Stimulated activated CD4-positive, alpha-beta T cell treated with anti-CD3 and anti-CD28 coated beads, Interleukin-2, amount 100 ng/mL, for 4 hours (primary cell): Measurements from ENCODE around the gene QSER1.
"Not testable (repeated sequence)": the region's sequence is repeated elsewhere in the genome, so short reads cannot be mapped to it uniquely, and the experiment has no call there.

ENCODE experiments used
- DNase-seq: peaks from one replicate; pipeline ENCODE4 v3.0.0-alpha.2; 2020; ENCODE audit warnings: low read depth

Gene QSER1

GRCh38 chr11:33001751-33002542, 109.3 kb downstream of the QSER1 start:
- DNase-seq, result no peak

GRCh38 chr11:33005175-33005574, 112.6 kb downstream of the QSER1 start:
- no peak for DNase-seq

GRCh38 chr11:33006010-33006409, 113.4 kb downstream of the QSER1 start:
- no peak for DNase-seq

- DNase-seq, result no peak
Observed at GRCh38 chr11:33013755-33014154, 121.1 kb downstream of the QSER1 start.

- DNase-seq, result peak; percentile 77
Observed at GRCh38 chr11:33015621-33016551, 123.3 kb downstream of the QSER1 start, which contains the start of gene DEPDC7. Gene DEPDC7, plus strand, starts transcription at chr11:33015878. Its CDS starts 78 bp downstream, at chr11:33015956.

GRCh38 chr11:33016654-33017053, 124.0 kb downstream of the QSER1 start:
- no peak for DNase-seq

GRCh38 chr11:33017478-33017877, 124.9 kb downstream of the QSER1 start:
- DNase-seq, result no peak

- no peak for DNase-seq
Observed at GRCh38 chr11:33017965-33018364, 125.4 kb downstream of the QSER1 start.

- DNase-seq, result no peak
Observed at GRCh38 chr11:33018840-33019239, 126.2 kb downstream of the QSER1 start.

- no peak for DNase-seq
Observed at GRCh38 chr11:33021501-33021900, 128.9 kb downstream of the QSER1 start.

- DNase-seq, result no peak
Observed at GRCh38 chr11:33021937-33022336, 129.3 kb downstream of the QSER1 start.

GRCh38 chr11:33025339-33025722, 132.7 kb downstream of the QSER1 start:
- no peak for DNase-seq

- DNase-seq, result no peak
Observed at GRCh38 chr11:33027233-33027632, 134.6 kb downstream of the QSER1 start.

- no peak for DNase-seq
Observed at GRCh38 chr11:33027846-33028536, 135.4 kb downstream of the QSER1 start.

- no peak for DNase-seq
Observed at GRCh38 chr11:33028537-33028914, 135.9 kb downstream of the QSER1 start.

GRCh38 chr11:33029218-33029617, 136.6 kb downstream of the QSER1 start:
- DNase-seq, result not testable (repeated sequence)
